Choroid plexus epithelial cell (primary cell): Measurements from ENCODE around the gene RPRD2.

Experiments
- DNase-seq: peaks from one replicate; pipeline ENCODE4 v3.0.0-alpha.2; 2010; ENCODE audit warnings: low read depth
- H3K4me3 ChIP-seq: 2 replicates; pipeline ENCODE4 v1.5.1; 2011; ENCODE audit warnings: low read depth, mild to moderate bottlenecking, control low read depth, low read length, moderate library complexity
- CTCF ChIP-seq: conservative IDR thresholded peaks from 2 replicates; pipeline ENCODE4 v1.5.1; 2011; ENCODE audit warnings: low read depth, mild to moderate bottlenecking, control low read depth, inconsistent platforms, low read length, moderate library complexity

Gene RPRD2

GRCh38 chr1:150466964-150467363 is 103.0 kb downstream of the RPRD2 start:
- no peak for TF ChIP-seq CTCF
- DNase-seq = no peak
- no peak overlapping the region for H3K4me3 ChIP-seq

GRCh38 chr1:150469291-150469690 is 105.3 kb downstream of the RPRD2 start:
- no peak for TF ChIP-seq CTCF
- no peak overlapping the region for H3K4me3 ChIP-seq
- no peak for DNase-seq

GRCh38 chr1:150472601-150473200 is 108.8 kb downstream of the RPRD2 start:
- no peak overlapping the region for H3K4me3 ChIP-seq
- DNase-seq = no peak
- TF ChIP-seq CTCF = no peak

- no peak for TF ChIP-seq CTCF
Observed at GRCh38 chr1:150473659-150474058, 109.7 kb downstream of the RPRD2 start.

GRCh38 chr1:150474869-150475268 is 110.9 kb downstream of the RPRD2 start:
- no peak for TF ChIP-seq CTCF
- peak; percentile 42 for DNase-seq
- H3K4me3 ChIP-seq = no peak overlapping the region

More at GRCh38 chr1:150473659-150474058, 109.7 kb downstream of the RPRD2 start:
- no peak overlapping the region for H3K4me3 ChIP-seq
- DNase-seq = peak; percentile 58

- DNase-seq = no peak
- H3K4me3 ChIP-seq = no peak overlapping the region
- no peak for TF ChIP-seq CTCF
Observed at GRCh38 chr1:150476754-150477153, 112.8 kb downstream of the RPRD2 start.

- TF ChIP-seq CTCF = no peak
- H3K4me3 ChIP-seq = no peak overlapping the region
- no peak for DNase-seq
Observed at GRCh38 chr1:150477320-150477719, 113.4 kb downstream of the RPRD2 start.
